ENCODE data around the gene SMAD7. TPM values are rescaled to one million over a fixed set of nuclear protein-coding genes. Genes with fewer than 3 reads are reported as not detected.
A peak's percentile ranks its signal among the peaks of the same experiment; 100 is the strongest.

Gene SMAD7
- total RNA-seq, 2 experiments from 2014 or later: 9.0 to 9.4 TPM

DNA sequence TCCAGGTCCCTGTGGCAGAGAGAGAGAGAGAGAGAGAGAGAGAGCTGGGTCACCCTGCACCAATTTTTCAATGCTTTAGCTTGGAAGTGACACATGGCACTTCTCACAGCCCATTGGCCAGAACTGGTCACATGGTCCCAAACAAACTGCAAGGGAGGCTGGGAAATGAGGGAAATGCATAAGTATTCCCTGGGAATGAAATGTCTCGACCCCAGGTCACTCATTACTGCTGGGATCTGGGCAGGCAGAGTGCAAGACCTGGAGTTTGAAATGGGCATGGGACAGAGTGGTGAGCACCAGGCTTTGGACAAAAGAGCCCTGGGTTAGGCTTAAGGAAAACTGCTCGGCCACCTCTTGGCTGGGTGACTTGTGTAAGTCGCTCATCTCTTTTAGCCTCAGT is 37.0 kb downstream of the SMAD7 start:
- H3K9me3 Mint-ChIP-seq: no peaks in the 10 kb centered on the region
- no peak overlapping the region for H3K4me3 Mint-ChIP-seq
- no peaks in the 10 kb centered on the region for H3K27me3 Mint-ChIP-seq
- no peaks in the 10 kb centered on the region for H3K36me3 Mint-ChIP-seq
- no peak overlapping the region for H3K27ac Mint-ChIP-seq
- no peak for DNase-seq
- H3K4me1 Mint-ChIP-seq: peaks cover 14% of the 10 kb centered on the region

DNA sequence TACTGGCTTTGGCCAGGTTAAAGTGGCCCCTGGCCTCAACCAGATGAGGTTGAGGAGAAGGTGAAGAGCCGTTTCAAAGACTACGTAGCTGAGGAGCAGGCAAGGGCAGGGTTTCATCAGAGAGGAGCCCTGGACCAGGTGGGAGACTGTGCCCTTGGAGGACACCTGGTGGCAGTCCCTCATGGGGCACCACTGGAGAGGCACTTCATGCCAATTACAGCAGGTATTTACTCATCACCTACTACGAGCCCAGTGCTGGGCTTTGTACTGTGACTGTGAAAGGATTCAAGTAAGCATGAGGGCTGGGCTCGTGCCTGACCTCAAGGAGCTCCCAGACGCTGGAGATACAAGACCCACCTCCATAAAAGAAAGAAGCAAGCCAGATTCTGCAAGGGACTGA is 37.6 kb downstream of the SMAD7 start:
- Mint-ChIP-seq H3K4me3 (no peak overlapping the region), H3K9me3 (no peaks in the 10 kb centered on the region), H3K4me1 (peaks cover 14% of the 10 kb centered on the region), H3K27me3 (no peaks in the 10 kb centered on the region), H3K36me3 (no peaks in the 10 kb centered on the region), H3K27ac (no peak overlapping the region)
- DNase-seq: peak; percentile 24

DNA sequence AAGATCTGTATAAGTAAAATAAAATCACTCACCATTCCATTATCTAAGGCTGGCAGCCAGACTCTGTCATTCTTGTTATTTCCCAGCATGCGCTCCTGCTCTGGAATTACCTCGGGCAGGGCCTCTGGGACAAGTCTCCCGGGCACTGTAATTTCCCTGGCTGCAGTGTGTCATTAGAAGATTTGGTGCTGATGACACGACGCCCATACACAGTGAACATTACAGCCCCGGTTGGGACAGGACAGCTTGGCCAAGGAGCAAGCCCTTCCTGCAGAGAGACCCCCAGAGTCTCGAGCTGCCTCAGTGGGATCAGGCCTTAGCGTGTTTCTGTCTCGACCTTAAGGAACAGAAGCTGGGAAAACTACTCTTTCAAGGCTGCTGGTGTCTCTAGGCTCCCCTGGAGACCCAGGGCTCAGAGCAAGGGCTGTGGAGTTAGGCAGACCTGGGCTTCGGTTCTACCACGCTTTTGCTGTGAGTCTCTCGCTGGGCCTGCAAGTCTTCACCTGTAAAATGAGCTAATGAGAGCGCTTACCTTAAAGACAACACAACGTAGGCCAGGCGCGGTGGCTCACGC is 39.7 kb downstream of the SMAD7 start:
- Mint-ChIP-seq H3K27me3 (no peaks in the 10 kb centered on the region), H3K4me1 (peaks cover 14% of the 10 kb centered on the region), H3K36me3 (no peaks in the 10 kb centered on the region), H3K4me3 (no peak overlapping the region), H3K9me3 (no peaks in the 10 kb centered on the region), H3K27ac (no peak overlapping the region)
- no peak for DNase-seq

DNA sequence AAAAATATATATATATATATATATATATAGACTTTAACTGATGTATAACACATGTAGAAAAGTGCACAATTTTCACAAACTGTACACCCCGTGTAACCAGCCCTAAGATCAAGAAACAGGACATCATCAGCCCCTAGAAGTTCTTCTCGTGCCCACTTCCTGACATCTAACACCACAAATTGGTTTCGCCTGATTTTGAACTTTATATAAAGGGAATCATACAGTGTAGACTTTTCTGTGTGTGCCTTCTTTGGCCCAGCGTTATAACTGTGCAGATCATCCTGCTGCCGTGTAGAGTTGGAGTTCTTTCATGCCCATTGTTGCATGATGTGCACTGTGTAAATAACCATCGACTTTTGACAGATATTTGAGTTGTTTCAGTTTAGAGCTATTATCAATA is 41.0 kb downstream of the SMAD7 start:
- no peaks in the 10 kb centered on the region for H3K27me3 Mint-ChIP-seq
- no peak for DNase-seq
- peaks cover 14% of the 10 kb centered on the region for H3K4me1 Mint-ChIP-seq
- H3K36me3 Mint-ChIP-seq: no peaks in the 10 kb centered on the region
- peaks cover 3% of the 10 kb centered on the region for H3K9me3 Mint-ChIP-seq
- H3K27ac Mint-ChIP-seq: no peak overlapping the region
- no peak overlapping the region for H3K4me3 Mint-ChIP-seq

DNA sequence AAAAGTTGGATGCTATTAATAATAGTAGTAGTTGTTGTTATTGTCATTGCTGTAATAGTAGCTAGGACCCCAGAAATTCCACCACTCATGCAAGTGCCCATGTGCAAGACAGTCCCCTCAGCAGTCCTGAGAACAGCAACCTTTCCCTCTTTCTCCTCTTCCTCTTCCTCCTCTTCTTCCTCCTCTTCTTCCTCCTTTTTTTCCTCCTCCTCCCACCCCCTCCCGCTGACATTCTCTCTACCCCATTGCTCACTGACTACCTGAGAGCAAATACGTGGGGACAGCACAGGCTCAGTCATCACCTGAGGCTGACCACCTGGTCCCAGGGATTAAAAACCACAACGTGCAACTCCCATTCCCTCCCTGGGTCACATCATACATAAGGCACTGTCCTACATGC is 41.8 kb downstream of the SMAD7 start:
- DNase-seq: no peak
- Mint-ChIP-seq H3K36me3 (no peaks in the 10 kb centered on the region), H3K27ac (no peak overlapping the region), H3K27me3 (no peaks in the 10 kb centered on the region), H3K9me3 (peaks cover 8% of the 10 kb centered on the region), H3K4me1 (peaks cover 14% of the 10 kb centered on the region), H3K4me3 (no peak overlapping the region)

DNA sequence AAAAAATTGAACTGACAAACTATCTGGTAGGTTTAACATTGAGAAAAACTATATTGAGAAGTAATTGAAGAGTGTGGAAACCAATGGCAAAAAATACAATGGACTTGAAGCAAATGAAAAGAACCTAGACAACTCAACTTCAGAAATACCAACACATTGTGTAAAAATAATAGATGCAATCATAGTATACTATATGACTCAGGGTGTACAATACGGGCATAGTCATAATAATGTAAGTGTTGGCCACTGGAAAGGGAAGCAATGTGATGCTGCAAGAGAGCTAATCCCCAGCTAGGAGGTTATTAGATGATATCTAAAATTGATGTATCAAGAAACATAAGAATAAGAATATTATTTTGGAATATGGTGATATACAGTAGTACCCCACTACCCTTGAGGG is 45.3 kb downstream of the SMAD7 start:
- Mint-ChIP-seq H3K4me1 (peaks cover 13% of the 10 kb centered on the region), H3K36me3 (no peaks in the 10 kb centered on the region), H3K27me3 (no peaks in the 10 kb centered on the region), H3K4me3 (no peak overlapping the region), H3K27ac (no peak overlapping the region), H3K9me3 (peaks cover 8% of the 10 kb centered on the region)
- no peak for DNase-seq

DNA sequence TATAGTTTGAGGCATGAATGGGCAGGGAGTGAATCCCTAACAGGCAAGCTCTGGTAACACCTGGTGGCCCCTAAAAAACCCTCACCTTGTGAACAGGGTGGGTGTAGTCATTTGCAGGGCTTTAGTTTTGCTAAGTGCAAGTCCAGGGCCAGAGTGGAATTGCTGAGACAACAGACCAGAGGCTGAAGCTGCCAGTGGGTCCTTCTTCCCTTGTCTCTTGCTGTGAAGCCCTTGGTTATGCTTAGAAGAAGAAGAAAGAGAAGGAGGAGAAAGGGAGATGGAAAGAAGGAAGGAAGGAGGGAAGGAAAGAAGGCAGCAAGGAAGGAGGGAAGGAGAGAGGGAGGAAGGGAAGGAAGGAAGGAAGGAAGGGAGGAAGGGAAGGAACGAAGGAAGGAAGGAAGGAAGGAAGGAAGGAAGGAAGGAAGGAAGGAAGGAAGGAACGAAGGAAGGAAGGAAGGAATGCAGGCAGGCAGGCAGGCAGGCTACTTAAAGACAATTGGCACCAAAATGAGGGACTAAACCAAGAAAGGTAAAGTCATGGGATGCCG is 45.8 kb downstream of the SMAD7 start:
- H3K27ac Mint-ChIP-seq: no peak overlapping the region
- H3K36me3 Mint-ChIP-seq: no peaks in the 10 kb centered on the region
- H3K9me3 Mint-ChIP-seq: peaks cover 8% of the 10 kb centered on the region
- DNase-seq: no peak
- peaks cover 11% of the 10 kb centered on the region for H3K4me1 Mint-ChIP-seq
- H3K27me3 Mint-ChIP-seq: no peaks in the 10 kb centered on the region
- H3K4me3 Mint-ChIP-seq: no peak overlapping the region

DNA sequence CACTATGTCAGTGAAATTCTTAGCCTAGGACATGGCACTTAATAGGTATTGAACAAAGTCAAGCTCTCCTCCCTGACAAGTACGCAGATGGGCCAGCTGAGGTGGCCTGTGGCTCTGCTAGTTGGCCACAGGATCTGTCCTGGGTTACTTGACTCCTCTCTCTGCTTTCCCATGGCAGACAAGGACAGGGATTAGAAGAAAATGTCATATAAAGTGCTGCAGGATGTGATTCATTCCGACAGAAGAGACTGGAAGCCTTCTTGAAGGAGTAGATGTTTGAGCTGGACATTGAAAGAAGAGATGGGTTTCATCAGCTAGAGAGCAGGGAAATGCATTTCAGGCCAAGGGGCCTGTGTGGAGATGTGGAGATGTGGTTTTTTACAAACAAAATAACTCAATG is 46.7 kb downstream of the SMAD7 start:
- H3K4me3 Mint-ChIP-seq: no peak overlapping the region
- H3K9me3 Mint-ChIP-seq: peaks cover 11% of the 10 kb centered on the region
- no peaks in the 10 kb centered on the region for H3K27me3 Mint-ChIP-seq
- no peaks in the 10 kb centered on the region for H3K36me3 Mint-ChIP-seq
- no peak for DNase-seq
- H3K4me1 Mint-ChIP-seq: peaks cover 11% of the 10 kb centered on the region
- no peak overlapping the region for H3K27ac Mint-ChIP-seq

DNA sequence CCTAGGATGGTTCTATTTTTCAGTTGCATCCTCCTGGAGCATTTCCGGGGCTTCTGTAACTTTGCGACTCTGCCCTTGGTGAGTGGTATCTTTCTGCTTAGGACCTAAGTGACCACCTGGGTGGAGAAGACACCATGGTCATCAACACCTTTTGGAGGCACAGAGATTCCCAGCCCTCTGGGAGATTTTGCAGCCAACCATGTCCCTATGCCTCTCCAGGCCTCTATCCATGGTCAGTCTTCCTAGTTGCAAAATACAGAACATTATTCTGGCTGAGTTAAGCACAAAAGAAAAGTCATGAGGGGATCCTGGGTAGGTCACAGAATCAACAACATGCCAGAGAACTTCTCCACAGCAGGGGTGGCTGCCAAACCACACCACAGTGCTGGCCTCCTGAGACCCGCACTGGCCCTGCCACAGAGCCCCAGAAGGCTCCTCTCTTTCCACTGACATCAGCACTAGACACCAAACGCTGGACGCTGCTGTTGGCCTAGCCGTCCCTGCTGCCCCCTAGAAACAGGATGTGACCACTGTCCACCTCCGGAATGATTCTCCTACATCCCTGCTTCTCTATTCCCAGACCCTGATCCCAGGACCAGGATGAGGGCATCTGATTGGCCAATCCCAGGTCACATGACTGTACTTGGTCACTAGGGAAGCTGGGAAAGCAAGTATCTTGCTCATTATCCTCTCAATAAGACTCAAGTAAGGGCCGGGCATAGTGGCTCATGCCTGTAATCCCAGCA is 47.7 kb downstream of the SMAD7 start:
- no peaks in the 10 kb centered on the region for H3K36me3 Mint-ChIP-seq
- H3K27ac Mint-ChIP-seq: no peak overlapping the region
- H3K4me1 Mint-ChIP-seq: peaks cover 8% of the 10 kb centered on the region
- no peak overlapping the region for H3K4me3 Mint-ChIP-seq
- H3K27me3 Mint-ChIP-seq: no peaks in the 10 kb centered on the region
- no peak for DNase-seq
- peaks cover 13% of the 10 kb centered on the region for H3K9me3 Mint-ChIP-seq

DNA sequence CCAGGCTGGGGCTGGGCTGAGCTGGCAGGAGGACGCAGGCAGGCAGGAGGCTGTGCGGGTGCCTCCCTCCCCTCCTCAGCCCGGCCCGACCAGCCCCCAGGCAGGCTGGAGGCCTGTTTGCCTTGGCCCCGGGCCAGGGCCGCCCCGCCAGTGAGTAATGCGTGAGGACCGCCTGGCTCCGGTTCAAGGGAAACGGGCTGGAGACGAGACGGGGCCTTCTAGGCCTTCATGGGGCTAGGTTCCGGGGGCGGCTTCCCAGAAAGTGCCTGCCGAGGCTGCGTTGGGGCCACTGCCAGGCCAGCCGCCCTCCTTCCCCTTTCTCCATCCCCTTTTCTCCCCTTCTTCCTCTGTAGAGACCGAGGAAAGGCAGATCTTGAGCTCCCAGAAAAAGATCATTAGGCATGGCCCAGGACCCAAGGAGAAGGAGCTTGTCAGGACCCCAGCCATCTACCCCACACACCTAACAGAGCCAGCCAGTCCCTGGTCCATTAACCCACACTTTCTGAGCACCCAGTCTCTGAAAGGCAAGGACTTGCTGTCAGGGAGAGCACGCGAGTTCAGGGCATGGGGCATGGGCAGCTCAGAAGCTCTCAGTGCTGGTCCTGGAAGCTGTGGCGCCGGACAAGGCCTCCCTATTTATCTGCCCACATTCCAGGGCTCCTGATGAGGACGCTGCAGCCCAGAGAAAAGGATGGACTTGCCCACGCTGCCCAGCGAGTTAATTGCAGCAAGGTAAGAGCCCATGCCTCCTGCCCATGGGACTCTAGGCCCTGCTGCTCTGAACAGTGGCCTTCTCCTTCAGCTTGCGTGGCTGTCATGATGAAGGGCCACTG is 48.5 kb downstream of the SMAD7 start:
- Mint-ChIP-seq H3K36me3 (no peaks in the 10 kb centered on the region), H3K27me3 (no peaks in the 10 kb centered on the region), H3K4me1 (peaks cover 8% of the 10 kb centered on the region), H3K9me3 (peaks cover 13% of the 10 kb centered on the region), H3K4me3 (no peak overlapping the region), H3K27ac (no peak overlapping the region)
- no peak for DNase-seq

DNA sequence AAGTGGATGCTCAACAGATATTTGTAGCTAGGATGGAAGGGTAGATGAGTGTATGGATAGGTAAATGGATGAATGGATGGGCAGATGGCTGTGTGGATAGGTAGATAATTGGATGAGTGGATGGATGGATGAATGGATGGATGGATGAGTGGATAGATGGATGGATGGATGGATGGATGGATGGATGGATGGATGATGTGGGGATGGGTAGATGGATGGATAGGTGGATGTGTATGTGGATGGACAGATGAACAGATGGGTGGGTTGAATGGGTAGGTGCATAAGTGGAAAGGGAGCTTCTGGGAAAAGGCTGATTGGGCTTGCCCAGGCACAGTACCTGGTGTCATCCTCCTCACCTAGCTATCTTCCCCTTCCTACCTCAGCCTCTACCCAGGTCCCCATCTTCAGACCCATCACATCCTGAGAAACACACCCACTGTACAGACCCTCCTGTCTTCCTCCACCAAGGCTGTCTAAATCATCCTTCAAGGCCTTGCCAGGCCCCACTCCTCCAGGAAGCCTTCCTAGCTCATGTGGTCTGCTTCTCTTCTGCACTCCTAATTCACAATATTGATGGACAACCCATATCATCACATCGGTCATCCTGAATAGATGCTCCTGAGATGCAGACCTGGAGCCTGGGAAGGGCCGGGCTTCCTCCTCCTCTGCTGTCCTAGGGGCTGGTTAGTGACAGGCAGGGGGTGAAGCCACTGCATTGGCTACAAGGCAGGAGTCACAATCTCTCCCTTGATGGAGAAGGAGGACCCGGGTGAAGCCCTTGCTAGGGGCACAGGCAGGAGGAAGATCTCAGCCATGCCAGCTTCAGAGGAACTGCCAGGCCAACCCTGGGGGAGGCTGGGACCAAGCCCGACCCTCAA is 49.4 kb downstream of the SMAD7 start:
- H3K9me3 Mint-ChIP-seq: peaks cover 13% of the 10 kb centered on the region
- H3K27ac Mint-ChIP-seq: no peak overlapping the region
- no peak for DNase-seq
- no peaks in the 10 kb centered on the region for H3K36me3 Mint-ChIP-seq
- H3K4me1 Mint-ChIP-seq: peaks cover 11% of the 10 kb centered on the region
- H3K27me3 Mint-ChIP-seq: no peaks in the 10 kb centered on the region
- H3K4me3 Mint-ChIP-seq: no peak overlapping the region

DNA sequence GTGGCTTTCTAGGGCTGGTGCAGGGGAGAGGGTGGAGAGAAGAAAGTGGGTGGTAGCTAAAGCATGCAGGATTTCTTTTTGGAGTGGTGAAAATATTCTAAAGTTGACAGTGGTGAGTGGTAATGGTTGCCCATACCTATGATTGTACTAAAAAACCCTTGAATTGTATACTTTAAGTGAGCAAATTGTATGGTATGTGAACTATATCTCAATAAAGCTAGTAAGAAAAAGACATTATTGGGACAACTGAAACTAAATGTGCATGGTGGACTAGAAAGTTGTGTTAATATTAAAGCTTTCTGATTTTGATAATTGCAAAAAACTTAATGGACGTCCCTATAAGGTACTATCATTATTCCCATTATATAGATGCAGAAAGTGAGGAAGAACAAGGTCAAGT is 50.3 kb downstream of the SMAD7 start:
- DNase-seq: no peak
- Mint-ChIP-seq H3K9me3 (peaks cover 13% of the 10 kb centered on the region), H3K4me1 (peaks cover 11% of the 10 kb centered on the region), H3K4me3 (no peak overlapping the region), H3K27ac (no peak overlapping the region), H3K36me3 (no peaks in the 10 kb centered on the region), H3K27me3 (no peaks in the 10 kb centered on the region)

DNA sequence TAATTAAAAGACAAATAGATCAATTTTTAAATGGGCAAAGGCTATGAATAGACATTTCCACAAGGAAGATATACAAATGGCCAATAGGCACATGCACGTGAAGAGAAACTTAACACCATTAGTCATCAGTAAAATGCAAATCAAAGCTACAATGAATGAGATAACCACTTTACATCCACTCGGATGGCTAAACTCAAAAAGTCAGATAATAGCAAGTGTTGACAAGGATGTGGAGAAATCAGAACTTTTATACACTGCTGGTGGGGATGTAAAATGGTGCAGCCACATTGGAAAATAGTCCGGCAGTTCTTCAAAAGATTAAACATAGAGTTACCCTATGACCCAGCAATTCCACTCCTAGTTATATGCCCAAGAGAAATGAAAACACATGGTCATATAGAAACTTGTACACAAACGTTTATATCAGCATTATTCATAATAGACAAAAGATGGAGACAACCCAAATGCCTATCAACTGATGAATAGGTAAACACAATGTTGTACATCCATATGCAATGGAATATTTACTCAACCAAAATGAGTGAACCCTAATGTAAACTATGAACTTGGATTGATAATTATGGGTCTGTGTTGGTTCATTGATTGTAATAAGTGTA is 51.1 kb downstream of the SMAD7 start:
- Mint-ChIP-seq H3K4me3 (no peak overlapping the region), H3K9me3 (peaks cover 10% of the 10 kb centered on the region), H3K27ac (no peak overlapping the region), H3K36me3 (no peaks in the 10 kb centered on the region), H3K4me1 (peaks cover 11% of the 10 kb centered on the region), H3K27me3 (no peaks in the 10 kb centered on the region)
- no peak for DNase-seq

DNA sequence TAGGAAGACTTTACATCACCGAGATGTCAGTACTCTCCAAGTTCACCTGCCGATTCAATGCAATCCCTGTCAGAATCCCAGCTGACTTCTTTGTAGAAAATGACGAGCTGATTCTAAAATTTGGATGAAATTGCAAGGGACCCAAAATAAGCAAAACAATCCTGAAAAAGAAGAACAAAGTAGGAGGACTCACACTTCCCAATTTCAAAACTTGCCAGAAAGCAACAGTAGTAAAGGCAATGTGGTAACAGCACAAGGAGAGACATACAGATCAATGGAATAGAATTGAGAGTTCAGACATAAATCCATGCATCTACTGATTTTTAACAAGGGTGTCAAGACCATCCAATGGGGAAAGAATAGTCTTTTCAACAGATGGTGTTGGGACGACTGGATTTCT is 52.2 kb downstream of the SMAD7 start:
- DNase-seq: no peak
- no peak overlapping the region for H3K4me3 Mint-ChIP-seq
- H3K27me3 Mint-ChIP-seq: no peaks in the 10 kb centered on the region
- no peaks in the 10 kb centered on the region for H3K36me3 Mint-ChIP-seq
- H3K9me3 Mint-ChIP-seq: peaks cover 5% of the 10 kb centered on the region
- H3K27ac Mint-ChIP-seq: no peak overlapping the region
- H3K4me1 Mint-ChIP-seq: peaks cover 11% of the 10 kb centered on the region
